Measurements from ENCODE around the gene ASTN2. TPM values are rescaled to one million over a fixed set of nuclear protein-coding genes. Genes with fewer than 3 reads are reported as not detected.

ASTN2 gene
- total RNA-seq, 4 donors from 2014 or later: 3.2 to 7.0 (median 5.4) TPM

- no peak for TF ChIP-seq CTCF (IDR thresholded peaks at IDR 0.05; ENCODE audit: low read depth)
These were observed 121.4 kb downstream of the ASTN2 start for GRCh38 chr9:117293206-117294114.

GRCh38 chr9:117290856-117291622 is 123.8 kb downstream of the ASTN2 start:
- TF ChIP-seq CTCF (IDR thresholded peaks at IDR 0.05; ENCODE audit: low read depth): no peak

GRCh38 chr9:117290306-117290840 is 124.5 kb downstream of the ASTN2 start:
- no peak for TF ChIP-seq CTCF (IDR thresholded peaks at IDR 0.05; ENCODE audit: low read depth)

GRCh38 chr9:117286245-117286644 is 128.6 kb downstream of the ASTN2 start:
- no peak for TF ChIP-seq CTCF (IDR thresholded peaks at IDR 0.05; ENCODE audit: low read depth)

- no peak for TF ChIP-seq CTCF (IDR thresholded peaks at IDR 0.05; ENCODE audit: low read depth)
These were observed 130.4 kb downstream of the ASTN2 start for GRCh38 chr9:117284414-117284813.

- TF ChIP-seq CTCF (IDR thresholded peaks at IDR 0.05; ENCODE audit: low read depth): no peak
These were observed 132.3 kb downstream of the ASTN2 start for GRCh38 chr9:117282541-117282940.
